GM19468 (cell line): ENCODE results near the gene CRYGC.
"Not testable (repeated sequence)": the region's sequence is repeated elsewhere in the genome, so short reads cannot be mapped to it uniquely, and the experiment has no call there.

Source experiments
- ATAC-seq: cut with Tn5 transposase; IDR thresholded peaks from one replicate; pipeline ENCODE4 v1.9.1; 2021; ENCODE audit warnings: mild to moderate bottlenecking, moderate library complexity, moderate number of reproducible peaks; ENCODE audit not compliant: unreplicated experiment; ENCODE audit errors: extremely low read depth

Gene CRYGC

DNA sequence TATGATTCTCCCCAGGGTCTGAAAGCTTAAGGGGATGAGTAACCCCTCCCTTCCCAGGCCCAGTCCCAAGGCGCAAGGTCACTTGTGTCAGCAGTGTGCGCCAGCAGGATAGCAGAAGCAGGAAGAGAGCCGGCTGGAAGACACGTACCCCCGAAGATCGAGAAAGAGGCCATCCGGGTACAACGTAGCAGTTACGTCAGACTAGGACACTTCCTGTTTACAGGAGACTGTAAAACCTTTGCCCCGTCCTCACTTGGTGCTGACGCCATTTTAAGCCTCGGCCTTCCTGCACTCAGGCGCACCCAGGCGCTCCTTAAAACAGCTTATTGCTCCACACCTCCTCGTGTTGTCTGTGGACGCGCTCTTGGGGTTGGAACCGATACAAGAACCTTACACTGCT, 9.8 kb upstream of the CRYGC start:
- no peak for ATAC-seq

DNA sequence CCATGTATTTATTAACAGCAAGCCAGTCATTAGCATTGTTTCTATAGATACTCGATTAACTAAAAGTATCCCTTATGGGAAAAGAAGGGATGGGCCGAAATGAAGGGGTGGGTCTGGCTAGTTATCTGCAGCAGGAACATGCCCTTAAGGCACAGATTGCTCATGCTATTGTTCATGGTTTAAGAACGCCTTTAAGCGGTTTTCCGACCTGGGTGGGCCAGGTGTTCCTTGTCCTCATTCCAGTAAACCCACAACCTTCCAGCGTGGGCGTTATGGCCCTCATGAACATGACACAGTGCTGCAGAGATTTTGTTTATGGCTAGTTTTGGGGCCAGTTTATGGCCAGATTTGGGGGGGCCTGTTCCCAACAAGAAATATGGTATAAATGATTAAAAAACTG, 8.7 kb upstream of the CRYGC start:
- not testable (repeated sequence) for ATAC-seq

DNA sequence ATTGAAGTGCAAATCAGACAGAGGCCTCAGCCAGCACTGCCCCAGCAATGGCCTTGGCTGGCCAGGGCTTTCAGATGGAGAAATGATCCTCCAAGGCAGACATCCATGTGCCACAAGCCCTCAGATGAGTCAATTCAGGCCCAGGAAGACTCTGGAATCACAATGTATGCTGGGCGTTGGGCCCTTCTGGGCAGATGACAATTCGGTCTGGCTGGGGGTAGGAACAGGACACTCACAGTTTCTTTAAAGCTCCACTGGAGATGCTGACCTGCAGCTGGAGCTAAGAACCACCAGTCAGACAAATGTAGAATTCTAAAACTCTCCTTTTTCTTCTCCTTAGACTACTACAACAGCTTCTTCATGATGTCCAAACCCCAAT, 7.1 kb upstream of the CRYGC start:
- no peak for ATAC-seq

DNA sequence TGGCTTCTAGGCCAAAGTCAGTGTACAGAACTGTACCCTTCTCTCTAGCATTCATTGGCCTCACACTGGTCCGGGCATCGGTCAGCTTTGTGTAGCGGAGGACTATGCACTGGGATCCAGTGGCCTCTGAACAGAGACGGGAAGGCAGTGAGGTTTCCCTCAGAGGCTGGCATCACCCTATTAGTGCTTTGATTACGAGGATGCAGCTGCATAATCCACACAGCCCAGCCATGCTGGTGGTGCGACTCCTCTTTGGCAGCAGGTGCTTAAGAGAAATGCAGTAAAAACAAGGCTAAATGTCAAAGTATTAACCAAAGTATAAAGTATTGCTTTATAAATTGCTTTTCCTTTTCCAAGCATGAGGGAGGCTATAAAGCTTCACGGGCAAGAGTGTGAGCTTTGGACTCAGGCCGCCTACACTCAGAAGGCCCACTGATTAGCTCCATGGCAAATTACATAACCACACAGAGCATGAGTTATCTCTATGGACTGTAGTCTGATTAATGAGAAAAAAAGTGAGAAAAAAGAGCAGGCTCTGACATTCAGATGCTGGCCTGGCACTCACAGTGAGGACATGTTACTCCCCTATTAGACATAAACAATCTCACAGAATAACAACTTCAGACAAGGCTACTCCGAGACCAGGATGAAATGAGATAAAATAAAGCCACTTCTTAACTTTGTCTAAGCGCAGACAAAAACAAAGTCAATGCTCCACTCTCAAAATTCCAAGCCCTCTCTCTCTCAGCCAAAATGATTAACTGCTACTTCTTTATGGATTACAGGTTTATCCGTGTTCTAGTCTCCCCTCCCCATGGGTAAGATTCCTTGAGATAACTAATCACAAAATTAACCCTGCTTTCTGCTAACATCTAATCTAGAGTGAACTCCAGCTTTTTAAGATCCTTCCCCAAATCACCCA, 6.4 kb upstream of the CRYGC start:
- no peak for ATAC-seq

DNA sequence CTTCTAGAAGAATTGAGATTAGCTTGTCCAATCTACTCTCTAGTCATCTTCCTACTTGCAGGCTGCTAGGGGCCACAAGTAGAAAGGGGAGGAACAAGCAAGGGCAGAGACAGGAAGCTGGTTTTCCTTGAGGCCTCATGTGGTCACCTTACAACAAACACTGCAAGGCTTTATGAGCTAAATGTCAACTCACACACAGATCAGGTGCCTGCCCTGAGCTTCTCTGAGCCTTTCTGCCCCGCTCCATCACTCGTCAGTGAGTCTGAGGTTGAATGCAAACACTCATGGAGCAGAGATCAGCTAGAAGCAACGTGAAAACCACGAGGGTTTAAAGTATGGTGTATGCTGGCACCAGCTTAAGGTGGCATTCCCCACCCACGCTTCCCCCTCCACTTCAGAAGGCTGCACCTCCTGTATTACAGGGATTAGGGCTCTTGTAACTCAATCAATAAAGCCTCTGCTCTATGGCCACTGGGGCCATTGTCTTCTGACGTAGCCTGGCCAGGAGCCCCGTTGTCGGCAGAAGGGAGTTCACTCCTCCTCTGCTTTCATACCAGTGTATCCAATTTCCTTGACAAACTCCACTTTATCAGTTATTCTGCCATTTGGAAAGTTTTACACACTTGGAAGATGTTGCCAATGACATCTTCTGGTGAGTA, 5.4 kb upstream of the CRYGC start:
- no peak for ATAC-seq

DNA sequence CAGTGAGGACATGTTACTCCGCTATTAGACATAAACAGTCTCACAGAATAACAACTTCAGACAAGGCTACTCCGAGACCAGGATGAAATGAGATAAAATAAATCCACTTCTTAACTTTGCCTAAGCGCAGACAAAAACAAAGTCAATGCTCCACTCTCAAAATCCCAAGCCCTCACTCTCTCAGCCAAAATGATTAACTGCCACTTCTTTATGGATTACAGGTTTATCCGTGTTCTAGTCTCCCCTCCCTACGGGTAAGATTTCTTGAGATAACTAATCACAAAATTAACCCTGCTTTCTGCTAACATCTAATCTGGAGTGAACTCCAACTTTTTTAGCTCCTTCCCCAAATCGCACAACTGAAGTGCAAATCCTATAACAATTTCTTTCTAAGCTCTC, 1.1 kb upstream of the CRYGC start:
- ATAC-seq, result no peak

DNA sequence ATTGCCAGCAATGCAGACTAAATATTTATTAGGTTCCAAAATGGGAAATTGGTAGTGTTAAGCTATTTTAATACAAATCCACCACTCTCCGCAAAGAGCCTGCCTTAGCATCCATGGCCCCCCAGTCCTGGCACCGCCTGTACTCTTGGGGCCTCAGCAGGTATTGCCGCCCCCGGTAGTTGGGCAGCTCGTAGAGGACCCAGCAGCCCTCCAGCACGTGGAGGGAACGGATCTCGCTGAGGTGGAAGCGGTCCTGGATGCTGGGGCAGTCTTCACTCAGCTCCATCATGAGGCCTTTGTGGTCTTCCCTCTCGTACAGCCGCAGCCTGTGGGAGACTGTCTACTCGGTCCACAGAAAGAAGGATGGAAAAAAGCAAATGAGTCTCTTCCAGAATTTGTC, 1.5 kb downstream of the CRYGC start:
- ATAC-seq, result no peak

DNA sequence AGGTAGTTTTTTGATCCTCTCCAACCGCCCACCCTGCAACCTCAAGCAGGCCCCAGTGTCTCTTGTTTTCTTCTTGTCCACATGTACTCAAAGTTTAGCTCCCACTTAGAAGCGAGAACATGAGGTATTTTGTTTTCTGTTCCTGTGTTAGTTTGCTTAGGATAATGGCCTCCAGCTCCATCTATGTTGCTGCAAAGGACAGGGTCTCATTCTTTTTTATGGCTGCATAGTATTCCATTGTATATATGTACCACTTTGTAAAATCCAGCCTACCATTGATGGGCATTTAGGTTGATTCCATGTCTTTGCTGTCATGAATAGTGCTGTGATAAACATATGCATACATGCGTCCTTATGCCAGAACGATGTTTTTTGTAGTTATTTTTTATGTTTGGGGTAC, 2.5 kb downstream of the CRYGC start:
- no peak for ATAC-seq

DNA sequence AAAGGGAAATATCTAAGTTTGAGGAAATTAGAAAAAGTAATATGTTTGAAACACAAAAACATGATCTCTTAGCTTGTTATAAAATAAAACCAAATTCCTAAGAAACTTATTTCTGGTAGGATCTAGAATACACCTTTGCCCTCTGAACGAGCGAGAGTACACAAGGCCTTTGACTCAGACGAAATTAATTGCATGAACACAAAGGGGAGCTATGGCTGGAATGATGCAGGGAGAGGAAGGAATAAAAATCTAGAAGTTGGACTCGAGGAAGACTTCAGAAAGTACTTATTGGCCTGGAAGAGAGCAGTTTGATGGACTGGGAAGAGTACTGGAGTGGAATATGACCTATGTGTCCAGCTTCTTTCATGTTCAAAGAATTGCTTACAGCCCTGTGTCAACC, 4.4 kb downstream of the CRYGC start:
- no peak for ATAC-seq

DNA sequence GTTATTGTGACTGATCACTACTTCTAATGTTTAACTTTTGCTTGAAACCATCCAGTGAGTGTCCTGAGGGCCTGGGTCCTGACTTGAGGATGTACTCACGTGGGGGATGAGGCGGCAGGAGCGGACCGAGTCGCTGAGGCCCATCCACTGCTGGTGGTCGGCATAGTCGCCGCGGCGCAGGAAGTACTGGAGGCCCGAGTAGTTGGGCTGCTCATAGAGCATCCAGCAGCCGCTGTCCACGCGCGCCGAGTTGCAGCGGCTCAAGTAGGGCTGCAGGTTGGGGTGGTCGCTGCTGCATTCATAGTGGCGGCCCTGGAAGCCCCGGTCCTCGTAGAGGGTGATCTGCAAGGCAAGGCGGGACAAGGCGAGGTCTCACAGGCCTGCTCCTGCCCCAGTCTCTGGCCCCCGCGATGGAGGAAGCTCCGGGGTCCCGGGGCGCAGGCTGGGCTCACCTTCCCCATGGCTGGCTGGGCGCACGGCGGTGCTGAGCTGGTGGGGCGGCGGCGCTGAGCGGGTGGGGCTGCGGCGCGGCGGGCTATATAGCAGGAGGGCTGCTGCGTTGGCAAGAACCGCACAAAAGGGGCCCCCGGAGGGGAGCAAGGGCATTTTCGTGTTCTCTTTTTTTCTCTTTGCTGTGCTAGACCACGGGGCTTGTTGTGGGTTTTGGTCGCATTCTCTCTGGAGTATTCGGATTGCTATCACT, 5.5 kb downstream of the CRYGC start, which contains the start of gene CRYGD:
CRYGD (minus strand) TSS at position 512 of the 703 bp plus-strand sequence; CDS start at position 461, 51 bp downstream.
- ATAC-seq, result not testable (repeated sequence)

DNA sequence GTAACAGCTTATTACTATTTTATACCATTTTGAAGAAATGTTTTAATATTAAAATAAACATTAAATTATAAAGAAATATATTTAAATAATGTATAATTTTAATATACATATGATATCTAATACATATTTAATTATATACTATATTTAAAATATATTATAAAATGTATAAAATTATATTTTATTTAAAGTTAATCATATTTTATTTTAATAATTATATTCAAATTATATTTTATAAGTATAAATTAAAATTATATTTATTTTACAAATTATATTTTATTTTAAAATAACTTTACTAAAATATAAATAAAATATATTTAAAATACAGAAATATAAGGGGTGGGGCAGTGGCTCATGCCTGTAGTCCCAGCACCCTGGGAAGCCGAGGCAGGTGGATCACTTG, 7.4 kb downstream of the CRYGC start:
- ATAC-seq, result no peak

DNA sequence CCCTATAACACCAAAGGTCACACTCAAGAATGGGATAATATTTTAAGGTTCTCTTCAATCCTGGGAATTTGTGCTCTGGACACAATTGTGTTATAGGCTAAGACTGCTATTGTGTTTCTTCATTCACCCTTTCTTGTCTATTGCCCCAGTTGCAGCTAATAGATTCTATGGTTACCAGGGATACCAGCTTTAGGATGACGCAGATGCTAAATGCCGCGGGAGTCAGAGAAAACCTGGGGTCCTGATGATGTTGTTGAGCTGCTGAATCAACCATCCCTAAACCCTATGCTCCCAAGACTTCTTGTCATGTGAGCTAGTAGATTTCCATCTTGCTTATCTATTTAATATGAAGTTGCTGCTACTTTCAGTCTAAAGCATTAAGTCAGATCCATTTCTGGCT, 10.7 kb downstream of the CRYGC start:
- ATAC-seq, result no peak

DNA sequence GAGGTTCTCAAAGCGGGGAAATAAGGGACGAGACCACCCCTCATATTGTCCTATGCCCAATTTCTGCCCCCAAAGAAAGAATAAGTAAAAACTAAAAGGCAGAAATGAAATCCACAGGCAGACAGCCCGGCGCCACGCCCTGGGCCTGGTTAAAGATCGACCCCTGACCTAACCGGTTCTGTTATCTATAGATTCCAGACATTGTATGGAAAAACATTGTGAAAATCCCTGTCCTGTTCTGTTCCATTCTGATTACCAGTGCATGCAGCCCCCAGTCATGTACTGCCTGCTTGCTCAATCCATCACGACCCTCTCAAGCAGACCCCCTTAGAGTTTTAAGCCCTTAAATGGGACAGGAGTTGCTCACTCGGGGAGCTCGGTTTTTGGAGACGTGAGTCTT, 12.2 kb downstream of the CRYGC start:
- not testable (repeated sequence) for ATAC-seq

DNA sequence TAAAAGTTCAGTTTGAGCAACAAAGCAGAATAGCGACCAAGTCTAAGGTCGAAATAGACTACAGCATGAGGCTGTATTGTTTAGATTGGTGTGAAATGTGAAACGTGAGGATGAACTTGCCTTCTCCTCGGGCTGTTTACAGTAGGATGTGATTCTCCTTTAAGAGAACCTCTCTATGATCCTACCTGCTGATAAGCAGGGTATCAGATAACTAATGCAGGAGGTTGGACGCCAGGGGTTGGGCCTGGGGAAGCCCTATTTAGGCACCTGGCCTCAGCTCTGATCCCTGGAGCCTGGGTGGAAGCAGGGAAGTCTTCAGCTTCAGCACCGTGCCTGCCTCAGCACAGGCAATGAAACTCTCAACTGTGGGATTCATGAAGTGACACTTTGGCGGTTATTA, 16.7 kb downstream of the CRYGC start:
- no peak for ATAC-seq

DNA sequence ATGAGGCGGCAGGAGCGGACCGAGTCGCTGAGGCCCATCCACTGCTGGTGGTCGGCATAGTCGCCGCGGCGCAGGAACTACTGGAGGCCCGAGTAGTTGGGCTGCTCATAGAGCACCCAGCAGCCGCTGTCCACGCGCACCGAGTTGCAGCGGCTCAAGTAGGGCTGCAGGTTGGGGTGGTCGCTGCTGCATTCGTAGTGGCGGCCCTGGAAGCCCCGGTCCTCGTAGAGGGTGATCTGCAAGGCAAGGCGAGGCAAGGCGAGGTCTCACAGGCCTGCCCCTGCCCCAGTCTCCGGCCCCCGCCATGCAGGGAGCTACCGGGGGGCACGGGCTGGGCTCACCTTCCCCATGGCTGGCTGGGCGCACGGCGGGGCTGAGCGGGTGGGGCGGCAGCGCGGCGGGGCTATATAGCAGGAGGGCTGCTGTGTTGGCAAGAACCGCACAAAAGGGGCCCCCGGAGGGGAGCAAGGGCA, 17.3 kb downstream of the CRYGC start:
- ATAC-seq, result not testable (repeated sequence)

DNA sequence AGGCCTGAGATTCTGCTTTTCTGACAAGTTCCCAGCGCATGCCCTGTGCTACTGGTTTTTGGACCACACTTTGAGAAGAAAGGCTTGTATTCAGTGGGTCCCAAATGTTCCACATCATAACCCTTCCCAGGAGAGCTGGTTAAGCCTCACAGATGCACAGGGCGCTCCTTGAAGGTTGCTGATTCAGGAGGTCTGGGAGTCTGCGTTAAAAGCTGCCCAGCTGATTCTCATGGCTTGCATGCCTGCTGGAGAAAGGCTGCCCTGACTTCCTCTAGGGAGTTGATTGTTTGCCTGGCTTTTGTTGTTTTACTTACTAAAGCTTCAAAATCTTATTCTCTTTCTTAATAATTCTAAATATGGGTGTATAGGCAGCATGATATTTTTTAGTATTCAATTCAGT, 26.0 kb downstream of the CRYGC start:
- ATAC-seq, result no peak

DNA sequence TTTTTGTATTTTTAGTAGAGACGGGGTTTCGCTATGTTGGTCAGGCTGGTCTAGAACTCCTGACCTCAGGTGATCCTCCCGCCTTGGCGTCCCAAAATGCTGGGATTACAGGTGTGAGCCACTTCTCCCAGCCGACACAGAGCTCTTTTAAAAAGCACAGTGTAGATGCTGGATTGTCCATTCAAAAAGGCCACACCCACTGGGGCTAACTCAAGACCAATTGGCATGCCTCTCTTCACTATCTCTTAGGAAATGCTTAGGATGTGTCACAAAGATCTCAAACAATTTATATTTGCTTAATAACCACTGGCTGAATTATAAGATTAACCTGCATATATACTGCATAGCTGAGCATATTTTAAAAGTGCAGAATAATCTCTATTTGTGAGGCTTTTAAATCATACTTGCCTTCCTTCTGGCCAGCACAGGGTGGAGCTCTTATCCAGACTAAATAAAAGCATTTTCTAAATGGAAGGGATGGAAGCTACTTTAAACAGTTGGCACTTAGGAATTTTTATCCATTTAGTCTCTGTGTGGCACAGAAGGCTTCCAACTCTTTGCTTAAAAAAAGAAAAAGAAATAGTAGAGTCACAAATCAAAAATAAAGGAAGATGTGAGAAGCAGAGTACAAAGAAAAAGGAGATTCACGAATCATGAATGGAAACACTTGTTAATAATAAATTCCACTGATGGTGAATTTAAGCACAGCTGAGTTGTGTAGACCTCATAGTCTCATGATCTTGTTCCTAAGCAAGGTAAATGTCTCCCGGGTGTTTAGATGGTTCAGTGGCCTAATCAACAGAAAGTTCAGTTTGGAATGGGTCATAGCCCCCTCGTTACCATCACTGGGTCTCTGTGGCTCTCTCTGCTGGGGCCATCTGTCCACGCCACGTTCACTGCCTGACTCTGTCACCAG, 27.7 kb downstream of the CRYGC start:
- no peak for ATAC-seq

DNA sequence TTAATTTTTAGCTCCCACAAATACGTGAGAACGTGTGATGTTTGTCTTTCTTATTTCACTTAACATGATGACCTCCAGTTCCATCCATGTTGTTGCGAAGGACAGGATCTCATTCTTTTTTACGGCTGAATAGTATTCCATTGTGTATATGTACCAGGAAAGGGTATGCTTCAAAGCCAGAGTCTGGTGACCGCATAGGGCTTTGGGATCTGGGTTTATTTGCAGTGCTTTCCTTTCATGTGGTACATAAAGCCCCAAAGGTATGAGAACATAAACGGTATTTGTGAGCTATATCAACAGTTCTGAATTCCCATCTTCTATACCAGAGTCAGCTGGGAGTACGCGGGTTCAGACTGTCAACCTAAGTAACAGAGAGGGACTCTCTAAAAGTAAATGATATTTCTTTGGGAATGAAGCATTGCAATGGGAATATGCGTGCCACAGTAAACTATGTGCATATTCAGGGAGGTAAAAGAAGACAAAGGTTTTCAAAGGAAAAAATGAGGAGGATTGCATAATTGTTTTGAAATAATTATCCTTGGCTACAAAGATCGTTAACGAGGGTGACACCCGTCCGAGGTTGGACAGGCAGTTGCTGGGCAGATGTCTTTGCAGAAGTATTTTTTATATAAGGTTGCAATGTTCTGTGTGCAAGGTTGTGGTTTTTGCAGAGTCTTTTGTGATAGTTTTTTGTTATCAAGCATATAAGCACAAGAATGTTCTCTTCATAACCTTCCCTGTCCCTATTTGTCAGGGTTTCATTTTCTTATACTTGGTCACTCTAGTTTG, 29.8 kb downstream of the CRYGC start:
- no peak for ATAC-seq

DNA sequence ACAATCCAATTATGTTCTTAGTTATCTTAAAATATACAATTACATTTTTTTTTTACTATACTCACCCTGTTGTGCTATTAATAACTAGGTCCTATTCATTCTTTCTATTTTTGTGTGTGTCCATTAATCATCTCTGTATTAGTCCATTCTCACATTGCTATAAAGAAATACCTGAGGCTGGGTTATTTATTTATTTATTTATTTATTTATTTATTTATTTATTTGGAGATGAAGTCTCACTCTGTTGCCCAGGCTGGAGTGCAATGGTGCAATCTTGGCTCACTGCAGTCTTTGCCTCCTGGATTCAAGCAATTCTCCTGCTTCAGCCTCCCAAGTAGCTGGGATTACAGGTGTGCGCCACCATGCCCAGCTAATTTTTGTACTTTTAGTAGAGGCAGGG, 30.9 kb downstream of the CRYGC start:
- not testable (repeated sequence) for ATAC-seq
